ENCODE results near the gene GTF3C1. TPM values are rescaled to one million over a fixed set of nuclear protein-coding genes. Genes with fewer than 3 reads are reported as not detected.
A peak's percentile ranks its signal among the peaks of the same experiment; 100 is the strongest.
"Not testable (repeated sequence)": the region's sequence is repeated elsewhere in the genome, so short reads cannot be mapped to it uniquely, and the experiment has no call there.

Gene GTF3C1, protein sequence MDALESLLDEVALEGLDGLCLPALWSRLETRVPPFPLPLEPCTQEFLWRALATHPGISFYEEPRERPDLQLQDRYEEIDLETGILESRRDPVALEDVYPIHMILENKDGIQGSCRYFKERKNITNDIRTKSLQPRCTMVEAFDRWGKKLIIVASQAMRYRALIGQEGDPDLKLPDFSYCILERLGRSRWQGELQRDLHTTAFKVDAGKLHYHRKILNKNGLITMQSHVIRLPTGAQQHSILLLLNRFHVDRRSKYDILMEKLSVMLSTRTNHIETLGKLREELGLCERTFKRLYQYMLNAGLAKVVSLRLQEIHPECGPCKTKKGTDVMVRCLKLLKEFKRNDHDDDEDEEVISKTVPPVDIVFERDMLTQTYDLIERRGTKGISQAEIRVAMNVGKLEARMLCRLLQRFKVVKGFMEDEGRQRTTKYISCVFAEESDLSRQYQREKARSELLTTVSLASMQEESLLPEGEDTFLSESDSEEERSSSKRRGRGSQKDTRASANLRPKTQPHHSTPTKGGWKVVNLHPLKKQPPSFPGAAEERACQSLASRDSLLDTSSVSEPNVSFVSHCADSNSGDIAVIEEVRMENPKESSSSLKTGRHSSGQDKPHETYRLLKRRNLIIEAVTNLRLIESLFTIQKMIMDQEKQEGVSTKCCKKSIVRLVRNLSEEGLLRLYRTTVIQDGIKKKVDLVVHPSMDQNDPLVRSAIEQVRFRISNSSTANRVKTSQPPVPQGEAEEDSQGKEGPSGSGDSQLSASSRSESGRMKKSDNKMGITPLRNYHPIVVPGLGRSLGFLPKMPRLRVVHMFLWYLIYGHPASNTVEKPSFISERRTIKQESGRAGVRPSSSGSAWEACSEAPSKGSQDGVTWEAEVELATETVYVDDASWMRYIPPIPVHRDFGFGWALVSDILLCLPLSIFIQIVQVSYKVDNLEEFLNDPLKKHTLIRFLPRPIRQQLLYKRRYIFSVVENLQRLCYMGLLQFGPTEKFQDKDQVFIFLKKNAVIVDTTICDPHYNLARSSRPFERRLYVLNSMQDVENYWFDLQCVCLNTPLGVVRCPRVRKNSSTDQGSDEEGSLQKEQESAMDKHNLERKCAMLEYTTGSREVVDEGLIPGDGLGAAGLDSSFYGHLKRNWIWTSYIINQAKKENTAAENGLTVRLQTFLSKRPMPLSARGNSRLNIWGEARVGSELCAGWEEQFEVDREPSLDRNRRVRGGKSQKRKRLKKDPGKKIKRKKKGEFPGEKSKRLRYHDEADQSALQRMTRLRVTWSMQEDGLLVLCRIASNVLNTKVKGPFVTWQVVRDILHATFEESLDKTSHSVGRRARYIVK (N-terminal part only)
- polyA plus RNA-seq (2013, experiment 1 of 2; ENCODE audit: insufficient read length): 60.7 TPM
- 58.9 TPM for polyA plus RNA-seq (2013, experiment 2 of 2; ENCODE audit: insufficient read length)

DNA sequence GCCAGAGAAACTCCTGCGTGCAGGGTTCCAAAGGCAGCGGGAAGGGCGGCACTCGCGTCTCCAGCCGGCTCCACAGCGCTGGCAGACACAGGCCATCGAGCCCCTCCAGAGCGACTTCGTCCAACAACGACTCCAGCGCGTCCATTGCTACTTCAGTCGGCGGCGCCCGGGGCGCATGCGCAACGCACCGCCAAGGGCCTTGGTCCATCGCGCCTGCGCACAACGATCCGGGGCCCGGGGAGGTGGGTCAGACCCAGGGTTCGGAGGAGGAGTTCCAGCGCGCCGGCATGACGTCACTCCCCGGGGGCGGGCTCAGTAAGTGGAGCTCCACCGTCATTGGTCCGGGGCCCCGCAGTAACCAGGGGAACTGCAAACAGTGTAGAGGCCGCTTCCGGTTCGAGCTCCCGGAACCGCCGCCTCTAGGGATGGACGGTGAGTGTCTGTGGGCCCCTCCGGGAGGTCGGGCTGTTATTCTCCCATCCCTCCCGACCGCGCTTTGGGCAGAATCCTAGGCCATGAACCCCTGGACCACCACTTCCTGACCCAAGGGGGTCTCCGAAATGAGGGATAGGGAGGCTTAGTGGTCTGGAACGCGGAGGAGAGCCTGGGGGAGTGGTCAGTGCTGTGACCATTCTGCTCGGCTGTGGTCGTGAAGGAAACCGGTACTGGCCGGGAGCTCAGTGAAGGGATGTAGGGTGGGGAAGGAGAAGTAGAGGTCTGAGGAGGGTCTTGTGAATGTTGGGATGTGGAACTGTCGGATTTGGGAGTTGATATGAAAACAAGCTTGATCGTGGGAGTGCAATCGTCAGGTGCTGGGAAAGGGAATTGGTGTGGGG is at the start of gene GTF3C1, which contains the start of gene KATNIP:
Gene GTF3C1, minus strand, starts transcription at position 168 of the 836 bp plus-strand sequence. Its CDS starts 23 bp downstream, at position 145.
Gene KATNIP, plus strand, starts transcription at position 399 of the 836 bp plus-strand sequence. Its CDS starts 27 bp downstream, at position 426.
- DNase-seq: peak; percentile 99

DNA sequence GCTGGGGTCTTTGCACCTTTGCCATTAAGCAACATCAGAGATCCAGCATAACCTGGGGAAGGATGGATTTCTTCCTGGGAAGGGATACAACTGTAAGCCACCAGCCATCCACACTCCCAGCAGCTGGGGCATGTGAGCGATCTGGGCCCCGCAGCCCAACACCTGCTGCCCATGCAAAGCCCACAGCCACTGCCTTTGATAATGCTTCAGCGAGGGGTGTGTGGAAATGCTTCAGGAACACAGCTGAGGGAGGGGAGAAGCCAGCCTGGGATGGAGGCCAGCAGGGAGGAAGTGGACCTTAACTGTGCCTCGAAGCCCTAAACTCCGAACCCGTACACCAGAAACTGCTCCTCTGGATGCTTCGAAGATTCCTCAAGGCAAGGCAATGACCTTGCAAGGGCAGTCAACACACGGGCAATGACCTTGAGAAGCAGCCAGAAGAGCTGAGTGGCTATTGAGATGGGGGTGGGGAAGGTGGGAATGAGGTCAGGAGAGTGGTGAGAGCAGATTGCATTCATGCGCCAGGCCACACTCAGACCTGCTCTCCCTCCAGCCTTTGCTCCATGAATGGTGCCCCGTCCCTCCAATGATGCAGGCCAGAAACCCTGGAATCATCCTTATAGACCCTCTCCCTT is 49.3 kb upstream of the GTF3C1 start:
- no peak for DNase-seq

DNA sequence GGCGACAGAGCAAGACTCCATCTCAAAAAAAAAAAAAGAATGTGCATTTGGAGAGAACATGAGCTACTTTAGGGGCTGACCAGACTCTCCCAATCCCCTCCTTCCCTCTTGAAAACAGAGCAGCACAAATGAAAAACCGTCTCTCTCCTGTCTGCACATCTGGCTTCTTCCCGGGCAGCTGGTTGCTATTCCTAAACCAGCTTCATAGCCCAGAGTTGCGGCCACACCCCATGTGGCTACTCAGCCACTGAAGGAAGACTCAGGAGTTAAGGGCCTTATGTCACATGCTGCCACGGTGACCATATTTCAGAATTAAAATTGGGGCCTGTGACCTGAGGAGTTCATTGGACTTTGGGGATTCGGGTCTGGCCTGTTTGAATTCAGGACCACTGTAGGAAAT is 48.5 kb upstream of the GTF3C1 start:
- DNase-seq: no peak

DNA sequence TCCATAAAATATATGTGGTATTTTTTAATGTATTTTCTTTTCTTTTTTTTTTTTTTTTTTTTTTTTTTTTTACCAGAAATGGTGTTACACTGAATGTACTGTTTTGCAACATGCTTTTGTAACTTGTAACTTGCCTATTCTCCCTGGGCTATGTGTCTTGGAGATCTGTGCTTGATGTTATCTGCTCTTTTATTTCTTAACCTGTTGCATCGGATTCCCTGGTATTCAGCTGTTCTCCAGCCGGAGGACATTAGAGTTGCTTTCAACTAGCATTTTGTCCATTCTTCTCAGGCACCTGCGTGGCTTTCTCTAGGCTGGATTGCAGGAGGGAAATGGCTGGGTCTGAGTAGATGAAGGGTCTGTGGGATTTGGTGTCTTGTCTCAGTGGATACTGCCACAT is 47.6 kb upstream of the GTF3C1 start:
- DNase-seq: no peak

DNA sequence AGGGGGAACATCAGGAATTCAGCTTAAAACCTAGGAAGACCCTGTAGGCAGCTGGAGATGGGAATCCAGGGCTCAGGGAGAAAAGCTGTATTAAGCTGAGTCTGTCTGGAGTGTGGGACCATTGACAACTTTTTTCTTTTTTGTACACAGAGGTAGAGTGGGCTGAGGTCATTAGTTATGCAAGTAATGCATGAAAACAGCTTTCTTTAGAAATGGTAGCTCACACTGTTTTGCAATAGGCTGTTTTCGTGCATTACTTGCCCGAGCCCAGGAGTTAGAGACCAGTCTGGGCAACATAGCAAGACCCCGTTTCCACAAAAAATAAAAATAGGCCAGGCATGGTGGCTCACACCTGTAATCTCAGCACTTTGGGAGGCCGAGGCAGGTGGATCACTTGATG is 46.7 kb upstream of the GTF3C1 start:
- DNase-seq: no peak

DNA sequence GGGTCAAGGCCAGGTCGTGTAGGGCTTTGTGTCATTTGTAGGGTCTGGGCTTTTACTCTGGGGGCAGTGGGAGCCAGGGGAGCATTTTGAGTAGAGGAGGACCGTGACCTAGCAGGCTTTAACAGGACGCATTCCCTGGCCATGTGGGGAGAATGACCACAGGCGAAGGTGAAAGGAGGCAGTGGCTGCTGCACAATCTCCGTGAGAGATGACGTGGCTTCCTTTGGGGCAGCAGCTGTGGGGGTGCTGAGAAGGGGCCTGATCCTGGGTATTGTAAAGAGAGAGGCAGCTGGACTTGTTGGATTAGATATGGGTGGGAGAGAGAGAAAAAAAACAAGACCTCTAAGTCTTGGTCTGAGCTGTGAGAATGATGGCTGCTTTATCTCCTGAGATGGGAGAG is 46.3 kb upstream of the GTF3C1 start:
- DNase-seq: no peak

DNA sequence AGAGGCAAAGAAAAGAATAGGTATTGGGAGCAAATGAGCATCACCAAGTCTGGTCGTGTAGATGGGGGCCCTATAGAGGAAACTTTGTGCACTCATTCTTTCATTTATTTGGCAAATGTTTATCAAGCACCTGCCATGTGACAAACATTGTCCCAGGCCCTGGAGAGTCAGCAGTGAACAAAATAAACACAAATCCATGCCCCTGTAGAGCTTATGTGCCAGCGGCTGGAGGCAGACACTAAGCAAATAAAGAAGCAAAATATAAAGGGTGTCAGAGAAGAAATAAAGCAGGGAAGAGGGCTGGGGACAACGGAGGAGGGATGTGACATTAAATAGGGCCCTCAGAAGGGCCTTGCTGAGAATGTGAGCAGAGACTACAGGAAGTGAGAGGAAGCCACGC is 45.8 kb upstream of the GTF3C1 start:
- no peak for DNase-seq

DNA sequence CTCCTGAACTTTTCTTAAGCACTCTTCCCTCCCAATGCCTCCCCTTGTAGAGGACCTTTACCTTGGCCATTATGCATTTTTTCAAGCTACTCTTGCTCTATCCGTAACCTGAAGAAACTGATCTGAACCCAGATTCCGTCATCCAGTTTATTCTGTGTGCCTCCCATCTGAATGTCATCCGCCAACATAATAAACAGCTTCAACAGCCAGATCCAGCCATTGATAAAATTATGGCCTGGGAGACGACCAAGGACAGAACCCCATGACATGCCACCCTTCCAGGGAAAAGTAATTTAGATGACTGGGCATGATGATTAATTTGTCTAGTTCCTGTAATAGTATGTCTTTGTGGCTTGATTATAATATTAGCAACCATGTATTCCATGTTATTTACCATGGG is 42.1 kb upstream of the GTF3C1 start:
- no peak for DNase-seq

DNA sequence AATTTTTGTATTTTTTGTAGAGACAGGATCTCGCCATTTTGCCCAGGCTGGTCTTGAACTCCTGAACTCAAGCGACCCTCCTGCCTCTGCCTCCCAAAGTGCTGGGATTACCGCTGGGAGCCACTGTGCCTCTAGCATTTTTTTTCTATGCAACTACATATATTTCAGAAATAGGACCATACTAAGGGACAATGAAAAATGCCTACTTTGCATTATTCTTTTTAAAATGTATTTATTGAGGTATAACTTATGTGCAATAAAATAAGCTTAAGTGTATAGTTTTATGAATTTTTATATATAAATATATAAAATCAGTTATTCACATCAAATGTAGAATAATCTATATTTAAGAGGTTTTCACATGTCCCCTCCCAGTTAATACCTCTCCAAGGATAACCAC is 38.3 kb upstream of the GTF3C1 start:
- DNase-seq: no peak

DNA sequence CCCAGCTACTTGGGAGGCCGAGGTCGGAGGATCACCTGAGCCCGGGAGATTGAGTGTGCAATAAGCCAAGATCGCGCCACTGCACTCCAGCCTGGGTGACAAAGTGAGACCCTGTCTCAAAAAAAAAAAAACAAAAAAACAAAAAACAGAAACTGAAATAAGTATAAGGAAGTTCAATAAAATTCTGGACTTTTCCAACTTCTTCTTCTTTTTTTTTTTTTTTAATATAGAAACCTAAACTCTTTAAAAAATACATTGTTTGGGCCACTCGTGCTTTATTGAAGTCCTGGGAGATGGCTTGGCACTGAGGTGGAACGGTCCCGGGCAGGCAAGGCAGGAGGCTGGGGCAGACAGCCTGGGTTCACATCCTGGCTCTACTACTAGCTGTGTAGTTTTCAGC is 37.0 kb upstream of the GTF3C1 start:
- no peak for DNase-seq

DNA sequence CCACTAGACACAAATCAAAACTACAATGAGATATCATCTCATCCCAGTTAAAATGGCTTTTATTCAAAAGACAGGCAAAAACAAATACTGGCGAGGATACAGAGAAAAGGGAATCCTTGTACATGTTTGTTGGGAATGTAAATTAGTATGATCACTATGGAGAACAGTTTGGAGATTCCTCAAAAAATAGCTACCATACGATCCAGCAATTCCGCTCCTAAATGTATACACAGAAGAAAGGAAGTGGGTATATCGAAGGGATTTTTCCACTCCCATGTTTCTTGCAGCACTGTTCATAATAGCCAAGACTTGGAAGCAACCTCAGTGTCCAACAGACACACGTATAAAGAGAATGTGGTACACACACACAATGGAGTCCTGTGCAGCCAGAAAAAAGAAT is 35.5 kb upstream of the GTF3C1 start:
- no peak for DNase-seq

DNA sequence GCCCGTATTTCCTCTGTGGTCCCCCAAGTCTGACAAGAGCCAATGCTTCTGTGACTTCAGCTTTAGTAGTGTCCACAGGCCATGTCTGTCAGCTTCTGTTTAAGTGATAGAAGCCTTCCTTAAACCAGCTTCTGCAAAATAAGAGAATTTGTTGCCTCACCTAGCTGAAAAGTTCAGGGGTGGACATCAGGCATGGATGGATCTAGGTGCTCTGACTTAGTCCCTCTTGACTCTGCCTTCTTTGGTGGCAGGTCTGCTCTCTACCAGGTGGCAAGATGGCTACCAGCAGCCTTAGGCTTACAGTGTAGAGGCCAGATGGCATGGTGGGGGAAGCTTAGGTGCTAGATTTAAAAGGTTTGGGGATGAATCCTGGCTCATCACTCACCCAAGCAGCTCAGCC is 33.9 kb upstream of the GTF3C1 start:
- DNase-seq: no peak

DNA sequence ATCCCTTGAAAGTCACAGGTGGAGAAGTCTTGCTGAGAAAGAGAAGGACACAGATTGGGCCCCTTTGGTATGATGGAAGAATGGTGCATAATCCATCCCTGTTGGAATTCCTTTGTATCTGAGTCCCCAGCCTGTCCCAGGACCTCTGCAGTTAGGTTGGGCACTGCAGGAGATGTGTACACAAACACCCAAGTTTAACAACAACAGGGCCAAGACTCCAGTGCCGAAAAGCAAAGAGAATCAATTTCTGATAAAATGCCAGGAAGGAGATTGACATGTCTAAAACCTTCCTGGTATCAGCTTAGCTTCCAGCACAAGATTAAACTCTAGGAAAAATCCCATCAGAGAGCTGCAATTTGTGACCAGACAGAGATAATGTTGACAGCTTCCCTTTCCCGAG is 33.2 kb upstream of the GTF3C1 start:
- no peak for DNase-seq

DNA sequence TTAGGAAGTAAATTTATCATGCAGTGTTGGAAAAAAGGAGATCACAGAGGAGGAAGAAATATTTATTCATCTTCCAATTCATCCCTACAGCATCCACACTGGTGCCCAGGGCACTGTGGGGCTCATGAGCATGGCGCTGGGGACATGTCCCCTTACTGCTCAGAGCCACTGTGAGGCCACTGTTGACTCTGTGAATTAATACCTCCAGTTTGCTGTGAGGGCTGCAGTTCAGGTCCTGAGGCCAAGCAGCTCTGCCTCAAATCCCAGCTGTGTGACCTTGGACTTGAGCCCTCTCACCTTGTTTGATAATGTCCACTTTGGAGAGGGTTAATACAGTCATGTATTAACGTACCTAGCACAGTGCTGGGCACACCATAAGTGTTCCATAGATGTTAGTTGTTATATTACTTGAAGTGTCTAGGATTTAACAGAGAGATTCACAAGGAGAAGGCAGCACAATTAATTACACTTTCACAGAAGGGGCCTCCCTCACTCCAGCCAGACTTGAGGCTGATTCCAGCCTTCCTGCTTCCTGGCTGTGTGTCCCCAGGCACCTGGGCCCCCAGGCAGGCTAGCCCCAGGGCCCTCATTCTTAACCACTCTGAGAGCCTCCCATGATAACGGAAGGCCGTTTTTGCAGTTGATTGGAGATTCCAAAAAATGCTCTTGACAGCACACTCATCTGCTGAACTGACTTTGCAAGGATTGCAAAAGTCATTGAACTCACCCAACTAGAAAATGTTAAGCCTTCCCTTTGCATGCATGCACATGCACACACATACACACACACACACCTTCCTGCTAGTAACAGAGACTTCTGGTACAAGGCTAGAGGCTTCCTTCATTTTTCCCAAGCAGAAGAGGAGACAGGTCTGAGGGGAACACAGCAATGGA is 29.6 kb upstream of the GTF3C1 start:
- peak; percentile 51 for DNase-seq

DNA sequence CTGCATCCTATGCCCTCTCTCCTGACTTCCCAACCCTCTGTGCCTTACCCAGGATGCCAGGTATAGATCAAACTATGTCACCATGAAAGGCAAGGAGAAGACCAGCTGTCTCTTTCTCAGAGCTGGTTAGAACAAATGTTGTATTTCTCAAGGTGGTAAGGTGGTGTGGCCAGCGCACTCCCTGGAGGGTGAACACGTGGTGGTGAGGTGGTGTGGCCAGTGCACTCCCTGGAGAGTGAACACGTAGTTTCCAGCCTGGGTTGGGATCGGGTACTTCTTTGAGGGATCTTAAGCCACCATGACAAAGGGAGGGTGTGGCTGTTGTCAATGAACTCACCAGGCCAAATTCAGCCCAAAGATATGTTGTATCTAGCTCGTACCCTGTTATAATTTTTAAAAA is 27.0 kb upstream of the GTF3C1 start:
- DNase-seq: no peak

DNA sequence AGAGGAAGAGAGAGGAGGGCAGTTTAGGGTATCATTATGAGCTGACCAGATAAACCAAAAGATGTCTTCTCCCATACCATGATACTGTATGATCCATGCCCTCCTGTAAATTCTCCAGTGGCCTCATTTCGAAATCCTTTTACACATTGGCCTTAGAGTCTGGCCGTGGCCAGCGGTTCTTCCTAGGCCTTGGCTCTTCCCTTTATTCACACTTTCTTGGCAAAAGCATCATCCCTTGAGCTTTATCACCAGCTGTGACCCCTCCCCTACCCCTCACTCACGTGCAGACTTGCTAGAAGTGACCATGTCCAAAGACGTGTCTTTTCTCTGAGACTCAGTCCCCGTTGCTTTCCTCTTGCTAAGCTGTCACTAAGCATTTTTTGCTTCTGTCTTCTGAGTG is 23.0 kb upstream of the GTF3C1 start:
- no peak for DNase-seq

DNA sequence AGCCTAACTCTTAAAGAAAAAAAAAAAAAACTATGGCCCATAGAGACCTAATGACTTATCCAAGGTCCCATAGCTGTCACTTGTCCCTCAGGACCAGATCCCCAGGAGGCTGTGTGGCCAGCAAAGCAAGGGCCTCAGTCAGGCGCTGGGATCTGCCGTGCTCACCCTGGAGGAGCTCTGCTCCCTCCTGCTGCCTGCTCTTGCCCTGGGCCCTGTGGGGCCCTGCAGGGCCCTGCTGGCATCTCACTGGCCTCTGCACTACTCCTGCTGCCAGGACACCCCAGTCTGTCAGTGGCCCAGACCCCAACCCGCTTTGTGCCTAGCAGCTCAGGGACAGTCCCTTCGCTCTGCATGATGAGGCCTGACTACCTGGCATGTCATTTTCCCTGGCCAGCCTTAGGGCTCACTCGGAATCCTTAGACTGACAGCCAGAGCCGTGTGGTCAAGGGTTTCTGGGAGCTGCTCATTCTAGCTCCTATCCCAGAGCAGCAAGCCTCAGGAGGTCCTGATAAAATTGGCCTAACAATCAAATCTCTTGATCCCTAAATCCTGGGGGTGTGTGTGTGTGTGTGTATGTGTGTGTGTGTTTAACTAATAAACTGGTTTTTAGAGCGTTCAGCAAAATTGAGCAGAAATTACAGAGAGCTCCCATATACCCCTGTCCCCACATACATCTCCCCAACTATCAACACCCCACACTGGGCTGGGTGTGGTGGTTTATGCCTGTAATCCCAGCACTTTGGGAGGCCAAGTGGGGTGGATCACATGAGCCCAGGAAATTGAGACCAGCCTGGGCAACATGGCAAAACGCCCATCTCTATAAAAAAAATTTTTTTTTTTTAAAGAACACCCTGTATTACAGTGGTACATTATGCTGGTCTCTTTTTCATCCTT is 22.0 kb upstream of the GTF3C1 start:
- no peak for DNase-seq

DNA sequence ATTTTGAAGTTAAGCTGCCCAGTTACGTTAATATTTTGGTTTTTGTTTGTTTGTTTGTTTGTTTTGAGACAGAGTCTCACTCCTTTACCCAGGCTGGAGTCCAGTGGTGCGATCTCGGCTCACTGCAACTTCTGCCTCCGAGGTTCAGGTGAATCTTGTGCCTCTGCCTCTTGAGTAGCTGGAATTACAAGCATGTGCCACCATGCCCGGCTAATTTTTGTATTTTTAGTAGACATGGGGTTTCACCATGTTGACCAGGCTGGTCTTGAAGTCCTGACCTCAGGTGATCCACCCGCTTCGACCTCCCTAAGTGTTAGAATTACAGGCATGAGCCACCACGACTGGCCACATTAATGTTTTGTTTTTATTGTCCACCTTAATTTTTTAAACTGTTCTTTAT is 21.3 kb upstream of the GTF3C1 start:
- not testable (repeated sequence) for DNase-seq

DNA sequence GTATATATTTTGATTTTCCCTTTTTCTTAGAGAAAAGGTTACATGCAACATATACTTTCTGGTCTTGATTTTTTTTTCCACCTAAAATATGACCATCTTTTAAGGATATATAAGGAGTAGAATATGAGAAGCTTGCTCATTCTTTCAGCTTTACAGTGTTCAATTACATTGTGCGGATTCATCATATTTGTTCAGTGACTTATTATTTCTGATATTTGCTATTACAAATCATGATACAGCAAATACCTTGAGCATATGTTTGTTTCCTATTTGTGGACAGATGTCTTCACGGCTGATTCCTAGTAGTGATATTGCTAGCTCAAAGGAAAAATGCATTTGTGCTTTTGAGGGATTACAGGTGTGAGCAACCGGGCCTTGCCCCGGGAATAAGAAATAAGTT is 18.4 kb upstream of the GTF3C1 start:
- no peak for DNase-seq

All from fibroblast of skin of abdomen (primary cell).